ENCODE measurements around the gene OR2D2.
"Not testable (repeated sequence)": the region's sequence is repeated elsewhere in the genome, so short reads cannot be mapped to it uniquely, and the experiment has no call there.

Gene OR2D2

DNA sequence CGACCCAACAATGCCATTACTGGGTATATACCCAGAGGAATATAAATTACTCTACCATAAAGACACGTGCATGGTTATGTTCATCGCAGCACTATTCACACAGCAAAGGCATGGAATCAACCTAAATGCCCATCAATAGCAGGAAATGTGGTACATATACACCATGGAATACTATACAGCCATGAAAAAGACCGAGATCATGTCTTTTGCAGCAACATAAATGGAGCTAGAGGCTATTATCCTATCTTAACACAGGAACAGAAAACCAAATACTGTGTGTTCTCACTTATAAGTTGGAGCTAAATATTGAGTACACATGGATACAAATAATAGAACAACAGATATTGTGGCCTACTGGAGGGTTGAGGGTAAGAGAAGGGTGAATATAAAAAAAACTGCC is 3.5 kb downstream of the OR2D2 start:
- intact Hi-C loops (cut with DNase I): no loop called here
- DNase-seq: no peak

DNA sequence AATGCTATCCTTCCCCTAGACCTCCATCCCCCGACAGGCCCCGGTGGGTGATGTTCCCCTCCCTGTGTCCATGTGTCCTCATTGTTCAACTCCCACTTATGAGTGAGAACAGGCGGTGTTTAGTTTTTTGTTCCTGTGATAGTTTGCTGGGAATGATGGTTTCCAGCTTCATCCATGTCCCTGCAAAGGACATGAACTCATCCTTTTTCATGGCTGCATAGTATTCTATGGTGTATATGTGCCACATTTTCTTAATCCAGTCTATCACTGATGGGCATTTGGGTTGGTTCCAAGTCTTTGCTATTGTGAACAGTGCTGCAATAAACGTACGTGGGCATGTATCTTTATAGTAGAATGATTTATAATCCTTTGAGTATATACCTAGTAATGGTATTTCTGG is 4.6 kb downstream of the OR2D2 start:
- intact Hi-C loops (cut with DNase I); DNase-seq: not testable (repeated sequence)

DNA sequence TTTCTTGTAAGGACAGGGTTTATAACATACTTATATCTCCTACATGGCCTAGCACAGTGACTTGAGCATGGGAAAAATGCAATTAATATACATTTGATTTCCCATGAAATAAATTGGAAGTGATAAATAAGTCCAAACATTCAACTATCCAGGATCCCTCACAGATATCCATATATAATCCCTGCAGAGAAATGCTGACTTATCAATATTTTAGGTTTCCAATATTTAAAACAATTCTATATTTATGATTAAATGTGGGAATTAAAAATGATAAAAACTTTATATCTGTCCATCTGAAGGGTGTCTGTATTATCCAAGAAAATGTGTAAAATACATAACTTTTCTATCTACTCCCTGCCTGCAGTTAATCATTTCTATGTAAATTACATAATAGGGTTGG is 9.5 kb downstream of the OR2D2 start:
- intact Hi-C loops (cut with DNase I): no loop called here
- no peak for DNase-seq

DNA sequence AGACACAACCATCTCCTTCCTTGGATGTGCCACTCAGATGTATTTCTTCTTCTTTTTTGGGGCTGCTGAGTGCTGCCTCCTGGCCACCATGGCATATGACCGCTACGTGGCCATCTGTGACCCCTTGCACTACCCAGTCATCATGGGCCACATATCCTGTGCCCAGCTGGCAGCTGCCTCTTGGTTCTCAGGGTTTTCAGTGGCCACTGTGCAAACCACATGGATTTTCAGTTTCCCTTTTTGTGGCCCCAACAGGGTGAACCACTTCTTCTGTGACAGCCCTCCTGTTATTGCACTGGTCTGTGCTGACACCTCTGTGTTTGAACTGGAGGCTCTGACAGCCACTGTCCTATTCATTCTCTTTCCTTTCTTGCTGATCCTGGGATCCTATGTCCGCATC is 15.4 kb downstream of the OR2D2 start:
- no peak for DNase-seq
- intact Hi-C loops (cut with DNase I): no loop called here

DNA sequence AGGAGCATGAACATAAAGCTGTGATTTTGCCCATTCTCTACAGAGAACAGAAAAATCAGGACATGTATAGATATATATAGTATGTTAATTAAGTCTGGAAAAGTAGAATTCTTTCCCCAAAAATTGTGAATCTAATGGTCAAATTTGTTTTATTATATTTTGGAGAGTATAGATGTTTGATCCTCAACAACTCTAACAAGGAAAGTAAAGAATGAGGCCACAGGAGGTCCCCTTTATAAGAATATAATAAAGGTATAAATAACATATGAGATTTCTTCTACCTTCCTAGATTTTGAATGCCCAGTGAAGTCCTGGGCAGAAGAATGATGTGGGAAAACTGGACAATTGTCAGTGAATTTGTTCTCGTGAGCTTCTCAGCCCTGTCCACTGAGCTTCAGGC is 16.0 kb downstream of the OR2D2 start, which contains the start of gene OR10A4:
Gene OR10A4, plus strand, starts transcription at position 301 of the 400 bp plus-strand sequence. Its CDS starts 23 bp downstream, at position 324.
- intact Hi-C loops (cut with DNase I): no loop called here

DNA sequence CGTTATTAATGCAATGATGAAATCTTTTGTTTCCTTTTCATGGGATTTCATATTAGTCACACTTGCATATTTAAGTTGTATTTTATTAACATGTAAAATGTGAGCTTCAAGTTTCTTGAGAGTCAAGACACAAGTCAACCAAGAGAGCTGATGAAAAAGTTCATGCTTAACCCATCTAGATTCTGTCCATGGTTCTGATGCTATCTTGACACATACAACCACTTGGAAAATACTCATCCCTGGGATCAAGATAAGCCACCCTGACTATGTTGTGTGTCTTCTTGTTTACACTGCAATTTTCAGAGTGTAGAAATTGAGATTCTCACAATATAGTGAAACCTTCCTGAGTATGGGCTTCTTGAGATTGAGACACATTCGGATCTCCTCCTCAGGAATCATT is 16.5 kb downstream of the OR2D2 start:
- intact Hi-C loops (cut with DNase I): no loop called here
- DNase-seq: no peak

More for the DNA sequence above, 16.0 kb downstream of the OR2D2 start, which contains the start of gene OR10A4:
- no peak for DNase-seq

DNA sequence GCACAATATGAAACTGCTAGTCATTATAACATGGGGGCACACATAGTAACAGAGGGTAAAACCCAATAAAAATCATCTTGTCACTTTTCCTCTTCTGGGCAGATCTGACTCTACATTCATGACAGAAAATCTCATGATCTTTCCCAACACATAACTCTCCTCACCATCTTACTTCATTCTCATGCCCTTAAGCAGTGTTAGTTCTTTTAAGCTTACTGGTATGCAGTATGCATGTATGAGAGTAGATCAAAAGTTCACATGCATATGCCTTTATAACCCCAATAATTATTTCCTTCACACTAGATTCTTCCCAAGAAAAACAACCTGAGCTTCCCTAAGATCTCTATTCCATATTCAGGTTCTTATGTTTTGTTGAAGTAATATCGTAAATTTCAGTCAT is 21.0 kb downstream of the OR2D2 start:
- DNase-seq: no peak
- intact Hi-C loops (cut with DNase I): no loop called here

DNA sequence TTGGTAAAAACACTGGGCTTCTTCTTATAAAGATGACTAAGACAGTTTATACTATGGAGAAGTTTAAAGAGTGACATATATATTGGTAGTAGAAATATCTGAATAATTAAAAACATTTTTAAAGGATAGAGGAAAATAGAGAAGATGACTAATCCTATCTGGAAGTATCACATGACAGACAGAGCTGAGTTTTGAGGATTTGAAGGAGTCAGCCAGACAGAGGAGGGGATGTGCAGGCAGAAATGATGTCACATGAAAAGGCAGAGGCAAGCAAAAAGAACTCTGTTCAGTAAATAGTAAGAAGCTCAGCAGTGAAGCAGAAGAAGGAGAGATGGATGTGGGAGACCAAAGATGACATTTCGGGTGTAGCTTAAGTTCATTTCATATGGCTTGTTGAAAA is 27.9 kb downstream of the OR2D2 start:
- intact Hi-C loops (cut with DNase I): no loop called here
- DNase-seq: peak in 13 of 42 donors; percentile 1 to 62 (median 22)

DNA sequence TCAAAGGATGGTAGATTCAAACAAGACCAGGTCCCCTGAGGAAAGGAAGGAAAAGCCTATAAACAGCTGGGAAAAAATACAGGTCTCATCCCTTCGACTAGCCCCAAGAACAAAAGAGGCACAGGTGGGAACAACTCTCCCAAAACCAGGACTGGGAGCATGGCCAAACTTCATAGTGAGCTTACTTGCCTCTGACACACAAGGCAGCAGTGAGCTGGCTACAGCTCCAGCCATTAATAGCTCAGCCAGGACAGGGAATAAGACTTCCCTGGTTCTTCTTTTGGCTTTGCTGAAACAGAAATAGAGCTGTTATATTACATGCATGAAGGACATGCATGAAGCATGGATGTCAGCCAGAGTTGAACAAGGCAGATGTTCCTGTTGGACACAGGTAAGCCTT is 29.3 kb downstream of the OR2D2 start, which contains the start of gene OR10A2:
Gene OR10A2, plus strand, starts transcription at position 97 of the 400 bp plus-strand sequence. CDS start 6,698 bp downstream, outside the sequence.
- DNase-seq: no peak
- intact Hi-C loops (cut with DNase I): no loop called here

DNA sequence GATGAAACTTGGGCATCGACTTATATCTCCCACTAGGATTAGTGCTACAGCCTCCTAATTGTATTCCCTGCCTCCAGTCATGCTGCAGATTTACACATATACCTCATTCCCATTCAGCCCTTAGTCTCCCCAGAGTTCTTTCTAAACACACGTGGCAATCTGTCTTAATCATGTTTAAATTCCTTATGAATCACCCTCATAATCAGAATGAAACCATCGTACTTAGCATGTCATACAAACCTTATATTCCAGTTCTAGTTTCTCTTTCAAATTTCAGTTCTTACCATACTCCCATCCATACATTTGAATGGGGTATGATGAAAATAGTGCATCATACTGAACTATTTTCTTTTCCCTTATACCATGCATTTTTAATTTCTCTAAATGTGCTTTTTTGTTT is 35.4 kb downstream of the OR2D2 start:
- DNase-seq: no peak
- intact Hi-C loops (cut with DNase I): no loop called here

DNA sequence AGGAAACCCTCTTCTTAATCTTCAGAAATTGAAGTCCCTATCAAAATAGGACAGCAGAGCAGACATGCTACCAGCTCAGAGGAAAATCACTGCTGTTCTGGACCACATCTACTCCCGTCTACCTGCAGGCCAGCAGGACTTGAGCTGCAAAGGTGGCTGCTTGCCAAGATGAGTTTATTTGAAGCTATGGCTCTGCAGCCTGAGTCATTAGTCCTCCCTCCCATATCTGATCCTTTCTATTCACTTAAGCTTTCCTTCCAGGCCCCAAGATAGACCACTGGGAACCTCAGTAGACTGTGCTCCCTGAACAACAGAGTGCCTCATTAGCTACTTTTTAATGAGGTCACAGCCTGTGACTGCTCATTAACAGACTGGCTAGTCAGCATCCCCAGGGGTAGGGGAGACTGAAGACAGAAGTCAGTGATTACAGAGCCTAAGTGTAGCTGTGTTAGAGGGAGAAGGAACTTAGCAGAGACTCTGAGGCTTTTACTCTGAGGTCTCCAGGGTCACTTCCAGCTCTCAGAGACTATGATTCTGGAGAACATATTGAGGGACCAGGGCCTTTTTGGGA is 36.2 kb downstream of the OR2D2 start:
- intact Hi-C loops (cut with DNase I): no loop called here
- no peak for DNase-seq

DNA sequence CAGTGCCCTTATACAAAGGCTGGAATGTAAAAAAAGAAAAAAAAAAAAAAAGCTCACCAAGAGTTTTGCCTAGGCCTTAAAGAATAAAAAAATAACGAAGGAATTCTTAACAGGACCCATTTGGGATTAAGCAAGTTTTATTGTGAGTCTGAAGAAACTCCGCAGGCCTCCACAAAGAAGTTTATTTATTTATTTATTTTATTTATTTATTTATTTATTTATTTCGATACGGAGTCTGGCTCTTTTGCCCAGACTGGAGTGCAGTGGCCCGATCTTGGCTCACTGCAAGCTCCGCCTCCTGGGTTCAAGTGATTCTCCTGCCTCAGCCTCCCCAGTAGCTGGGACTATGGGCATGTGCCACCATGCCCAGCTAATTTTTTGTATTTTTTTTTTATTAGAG is 37.5 kb downstream of the OR2D2 start:
- intact Hi-C loops (cut with DNase I); DNase-seq: not testable (repeated sequence)

DNA sequence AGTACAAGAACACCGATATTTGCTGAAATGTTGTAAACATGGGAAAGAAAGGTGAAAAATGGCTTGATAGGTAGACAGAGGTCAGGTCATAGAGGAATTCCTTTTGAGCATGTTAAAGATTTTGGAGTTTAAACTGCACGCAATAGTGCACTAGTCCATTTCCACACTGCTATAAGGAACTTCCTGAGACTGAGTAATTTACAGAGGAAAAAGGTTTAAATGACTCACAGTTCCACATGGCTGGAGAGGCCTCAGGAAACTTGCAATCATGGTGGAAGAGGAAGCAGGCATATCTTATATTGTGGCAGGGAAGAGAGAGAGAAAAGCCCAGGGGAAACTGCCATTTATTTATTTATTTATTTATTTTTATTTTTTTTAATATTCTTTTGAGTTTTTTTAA is 41.8 kb downstream of the OR2D2 start:
- DNase-seq: no peak
- intact Hi-C loops (cut with DNase I): no loop called here

DNA sequence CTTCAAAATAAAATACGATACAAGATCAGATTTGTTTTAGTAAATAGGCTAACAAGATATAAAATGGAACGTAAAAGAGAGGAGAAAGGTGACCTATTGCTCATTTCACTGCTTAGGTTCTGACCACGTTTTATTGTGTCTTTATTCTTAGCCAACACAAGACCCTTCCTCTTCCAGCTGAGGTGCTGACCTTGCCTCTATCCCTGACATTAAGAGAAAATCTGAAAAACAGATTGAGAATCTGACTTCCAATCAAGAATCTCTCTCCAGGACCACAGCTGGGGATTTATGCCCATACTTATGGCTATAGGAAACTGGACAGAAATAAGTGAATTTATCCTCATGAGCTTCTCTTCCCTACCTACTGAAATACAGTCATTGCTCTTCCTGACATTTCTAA is 46.9 kb downstream of the OR2D2 start, which contains the start of gene OR10A5:
Gene OR10A5, plus strand, starts transcription at position 301 of the 400 bp plus-strand sequence. Its CDS starts 0 bp downstream, at position 301.
- intact Hi-C loops (cut with DNase I): no loop called here
- no peak for DNase-seq

DNA sequence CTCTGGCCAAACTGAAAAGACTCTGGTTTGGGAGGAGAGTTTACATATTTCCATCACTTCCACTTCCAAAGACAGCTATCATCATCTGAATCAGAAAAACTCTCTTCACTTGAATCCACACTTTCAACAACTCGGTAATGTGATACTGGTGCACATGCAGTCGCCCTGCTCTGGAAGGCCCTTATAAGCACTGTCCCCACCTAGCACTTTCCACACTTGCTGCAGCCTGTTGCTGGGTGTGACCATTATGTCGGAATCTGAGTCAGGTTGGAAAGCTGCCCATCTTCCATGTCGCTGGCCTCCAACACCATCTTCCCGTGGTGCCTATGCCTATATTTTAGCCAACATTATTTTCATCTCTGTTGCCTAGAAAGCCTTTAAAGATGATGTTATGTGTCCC is 47.9 kb downstream of the OR2D2 start:
- intact Hi-C loops (cut with DNase I): no loop called here
- no peak for DNase-seq

DNA sequence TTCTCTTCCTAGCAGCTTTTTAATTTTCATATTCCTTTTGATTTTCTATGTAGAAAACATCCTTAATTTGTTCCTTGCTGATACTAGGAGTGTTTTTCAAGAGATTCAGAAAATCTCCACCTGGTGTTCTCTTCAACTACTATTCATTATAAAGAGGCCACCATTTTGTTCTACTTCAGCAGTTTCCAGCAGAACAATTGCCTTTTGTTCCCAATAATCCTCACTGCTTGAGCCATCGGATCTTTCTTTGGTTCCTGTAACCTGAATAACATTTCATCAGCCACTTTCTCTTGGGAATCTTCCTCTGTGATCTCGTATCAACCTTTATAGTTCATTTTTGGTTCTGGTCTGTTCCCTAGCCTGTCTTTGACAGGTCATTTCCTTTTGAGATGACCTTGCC is 48.6 kb downstream of the OR2D2 start:
- no peak for DNase-seq
- intact Hi-C loops (cut with DNase I): no loop called here

DNA sequence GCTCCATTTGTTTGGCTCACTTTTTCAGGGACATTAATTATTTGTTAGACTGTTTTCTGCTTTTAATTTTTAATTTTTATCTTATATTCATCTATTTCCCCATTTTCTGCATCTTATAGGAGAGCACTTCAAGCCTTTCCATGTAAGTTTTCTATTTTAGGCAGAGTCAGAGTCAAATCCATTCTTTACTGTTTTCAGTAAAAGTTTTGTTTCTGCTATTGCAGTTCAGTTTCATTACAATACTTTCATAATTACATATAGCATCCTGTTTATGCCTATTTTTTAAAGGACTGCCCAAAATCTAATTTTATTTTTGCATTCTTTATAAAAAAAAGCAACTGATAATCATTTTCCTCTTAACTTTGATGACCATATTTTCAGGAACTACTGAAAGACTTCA is 50.6 kb downstream of the OR2D2 start:
- intact Hi-C loops (cut with DNase I): no loop called here
- DNase-seq: no peak

Measured in head of caudate nucleus (tissue), 42 donors.